Neuronal stem cell (in vitro differentiated cells): Measurements from ENCODE around the gene ADRA2C.

Source experiments
- DNase-seq: peaks from one replicate; pipeline ENCODE4 v3.0.0-alpha.2; 2013; ENCODE audit warnings: low spot score
- H2AFZ ChIP-seq: one replicate; pipeline ENCODE4 v1.6.1; 2013; ENCODE audit warnings: mild to moderate bottlenecking, low read length, inconsistent platforms
- H2AK5ac ChIP-seq: 2 replicates; pipeline ENCODE4 v1.6.1; 2013; ENCODE audit warnings: low read depth, mild to moderate bottlenecking, inconsistent platforms, low read length, moderate library complexity, mixed read lengths
- H2BK120ac ChIP-seq: 2 replicates; pipeline ENCODE4 v1.6.1; 2013; ENCODE audit warnings: low read depth, mild to moderate bottlenecking, inconsistent platforms, low read length, moderate library complexity, mixed read lengths
- H2BK12ac ChIP-seq: one replicate; pipeline ENCODE4 v1.6.1; 2013; ENCODE audit warnings: low read length, inconsistent platforms
- H2BK15ac ChIP-seq: 2 replicates; pipeline ENCODE4 v1.6.1; 2013; ENCODE audit warnings: mild to moderate bottlenecking, low read length, inconsistent platforms, mixed read lengths
- H2BK5ac ChIP-seq: one replicate; pipeline ENCODE4 v1.6.1; 2013; ENCODE audit warnings: inconsistent platforms, mild to moderate bottlenecking, low read length, moderate library complexity
- H3K14ac ChIP-seq: one replicate; pipeline ENCODE4 v1.6.1; 2013; ENCODE audit warnings: low read length, inconsistent platforms
- H3K18ac ChIP-seq: 2 replicates; pipeline ENCODE4 v1.6.1; 2013; ENCODE audit warnings: low read length, inconsistent platforms
- H3K23ac ChIP-seq: 2 replicates; pipeline ENCODE4 v1.6.1; 2013; ENCODE audit warnings: low read depth, mild to moderate bottlenecking, mixed read lengths, low read length, inconsistent platforms; ENCODE audit not compliant: poor library complexity
- H3K27ac ChIP-seq: replicated peaks from 3 replicates; pipeline ENCODE4 v1.5.1; 2013; ENCODE audit warnings: low read length, inconsistent platforms
- H3K27me3 ChIP-seq, 3 experiments: 2 replicates each; pipeline ENCODE4 v1.6.1; 2013; ENCODE audit warnings: low read length in 3 of 3, mild to moderate bottlenecking in 2 of 3, inconsistent platforms in 1 of 3, low read depth in 1 of 3, mixed read lengths in 1 of 3, moderate library complexity in 1 of 3; ENCODE audit not compliant: control insufficient read depth in 3 of 3, insufficient read depth in 3 of 3
- H3K36me3 ChIP-seq, 2 donors: replicated peaks in 1 of 2; 2 replicates each; pipeline ENCODE4 v1.6.1; 2013; ENCODE audit warnings: low read length in 2 of 2; ENCODE audit not compliant: control insufficient read depth in 2 of 2, insufficient read depth in 2 of 2
- H3K4ac ChIP-seq: 2 replicates; pipeline ENCODE4 v1.6.1; 2013; ENCODE audit warnings: inconsistent platforms, mild to moderate bottlenecking, low read length, moderate library complexity
- H3K4me1 ChIP-seq, 2 donors: 1 replicate in 1 of 2; 2 replicates in 1 of 2; pipeline ENCODE4 v1.6.1; 2013; ENCODE audit warnings: low read length in 2 of 2, low read depth in 1 of 2; ENCODE audit not compliant: control insufficient read depth in 2 of 2, insufficient read depth in 1 of 2
- H3K4me2 ChIP-seq: one replicate; pipeline ENCODE4 v1.6.1; 2013; ENCODE audit warnings: mild to moderate bottlenecking, low read length, inconsistent platforms; ENCODE audit not compliant: insufficient read depth, poor library complexity, severe bottlenecking
- H3K4me3 ChIP-seq, 2 donors: 2 replicates each; pipeline ENCODE4 v1.5.1; 2013; ENCODE audit warnings: low read length in 2 of 2, mild to moderate bottlenecking in 2 of 2, inconsistent platforms in 1 of 2, moderate library complexity in 1 of 2
- H3K79me1 ChIP-seq: one replicate; pipeline ENCODE4 v1.6.1; 2013; ENCODE audit warnings: low read depth, mild to moderate bottlenecking, inconsistent platforms, low read length, moderate library complexity
- H3K9ac ChIP-seq: one replicate; pipeline ENCODE4 v1.6.1; 2013; ENCODE audit warnings: mild to moderate bottlenecking, low read depth, low read length, inconsistent platforms; ENCODE audit not compliant: poor library complexity
- H3K9me3 ChIP-seq, 2 donors: replicated peaks in 1 of 2; 2 replicates each; pipeline versions ENCODE3 to v1.6.1; 2013; ENCODE audit warnings: low read length in 2 of 2, mild to moderate bottlenecking in 2 of 2, inconsistent platforms in 1 of 2, low read depth in 1 of 2, mixed read lengths in 1 of 2, moderate library complexity in 1 of 2; ENCODE audit not compliant: control insufficient read depth in 2 of 2, insufficient read depth in 1 of 2
- H4K8ac ChIP-seq: one replicate; pipeline ENCODE4 v1.6.1; 2013; ENCODE audit warnings: low read depth, mild to moderate bottlenecking, inconsistent platforms, low read length, moderate library complexity
- H4K91ac ChIP-seq: one replicate; pipeline ENCODE4 v1.6.1; 2013; ENCODE audit warnings: low read length, low read depth, mild to moderate bottlenecking, inconsistent platforms; ENCODE audit not compliant: poor library complexity
- WGBS, 2 donors: extraction: QIAGEN DNeasy Blood & Tissue Kit; methylation state at CpG; one replicate each; pipeline ENCODE4 v1.1.7; 2013; ENCODE audit warnings: missing lambda C conversion rate in 2 of 2, mixed read lengths in 1 of 2; ENCODE audit not compliant: insufficient read length in 2 of 2, insufficient replicate concordance in 1 of 2; ENCODE audit errors: extremely low coverage in 2 of 2; 5-methylcytosine and 5-hydroxymethylcytosine counted together

The ADRA2C gene

DNA sequence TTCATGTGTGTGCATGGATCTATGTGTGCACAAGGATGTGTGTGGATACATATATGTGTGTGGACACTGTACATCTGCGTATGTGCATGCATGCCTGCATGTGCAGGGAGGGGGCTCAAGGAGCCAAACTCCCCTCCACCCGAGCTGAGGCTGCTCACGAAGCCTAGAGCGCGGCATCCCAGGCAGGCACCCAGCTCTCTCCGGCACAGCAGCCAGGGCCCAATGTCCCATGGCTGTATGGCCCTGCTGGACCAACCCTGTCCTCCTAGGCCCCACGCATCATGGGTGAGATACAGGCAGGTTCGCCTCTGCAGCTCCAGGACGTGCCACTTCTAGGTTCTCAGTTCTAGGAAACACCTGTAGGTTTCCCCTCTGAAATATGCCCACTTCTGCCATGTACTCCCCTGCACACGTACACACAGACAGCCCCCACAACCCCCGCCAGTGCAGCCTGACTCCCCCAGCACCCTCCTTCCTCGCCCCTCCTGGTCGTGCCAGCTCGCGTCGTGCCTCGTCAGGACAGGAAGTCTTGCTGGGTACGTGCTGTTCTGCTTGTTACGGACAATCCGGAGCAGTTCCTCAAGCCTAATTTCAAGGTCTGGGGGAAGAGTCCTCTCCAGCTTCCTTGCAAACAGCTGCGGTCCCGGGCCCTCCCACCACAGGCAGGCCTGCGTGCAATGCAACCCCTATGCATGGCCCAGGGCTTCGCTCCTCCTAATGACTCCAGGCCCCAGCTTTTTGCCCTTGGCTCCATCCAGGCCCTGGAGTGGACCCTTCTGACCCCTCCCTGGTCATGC, 3.2 kb upstream of the ADRA2C start:
- Histone ChIP-seq H3K9ac (peak overlapping the region; percentile 1), H2AFZ (no peak overlapping the region), H3K14ac (no peak overlapping the region), H3K4me1 (peaks cover 0 to 11% of the 10 kb centered on the region in 2 donors), H3K79me1 (peaks cover 6% of the 10 kb centered on the region), H2BK12ac (no peak overlapping the region), H3K27me3 (peaks cover 7 to 45% (median 21%) of the 10 kb centered on the region in 3 experiments), H2BK120ac (no peak overlapping the region), H3K27ac (no peak overlapping the region), H3K4me2 (no peak overlapping the region), H3K23ac (no peak overlapping the region), H3K9me3 (peaks cover 3 to 6% of the 10 kb centered on the region in 2 donors), H3K4ac (no peak overlapping the region), H4K91ac (no peak overlapping the region), H3K18ac (no peak overlapping the region), H2BK15ac (no peak overlapping the region), H4K8ac (no peak overlapping the region), H3K4me3 (no peak overlapping the region), H2AK5ac (peak overlapping the region; percentile 25), H2BK5ac (no peak overlapping the region), H3K36me3 (no peaks in the 10 kb centered on the region)
- no peak for DNase-seq
- no CpG with 5 or more reads among the region's 24 CpGs for WGBS, 2 donors

DNA sequence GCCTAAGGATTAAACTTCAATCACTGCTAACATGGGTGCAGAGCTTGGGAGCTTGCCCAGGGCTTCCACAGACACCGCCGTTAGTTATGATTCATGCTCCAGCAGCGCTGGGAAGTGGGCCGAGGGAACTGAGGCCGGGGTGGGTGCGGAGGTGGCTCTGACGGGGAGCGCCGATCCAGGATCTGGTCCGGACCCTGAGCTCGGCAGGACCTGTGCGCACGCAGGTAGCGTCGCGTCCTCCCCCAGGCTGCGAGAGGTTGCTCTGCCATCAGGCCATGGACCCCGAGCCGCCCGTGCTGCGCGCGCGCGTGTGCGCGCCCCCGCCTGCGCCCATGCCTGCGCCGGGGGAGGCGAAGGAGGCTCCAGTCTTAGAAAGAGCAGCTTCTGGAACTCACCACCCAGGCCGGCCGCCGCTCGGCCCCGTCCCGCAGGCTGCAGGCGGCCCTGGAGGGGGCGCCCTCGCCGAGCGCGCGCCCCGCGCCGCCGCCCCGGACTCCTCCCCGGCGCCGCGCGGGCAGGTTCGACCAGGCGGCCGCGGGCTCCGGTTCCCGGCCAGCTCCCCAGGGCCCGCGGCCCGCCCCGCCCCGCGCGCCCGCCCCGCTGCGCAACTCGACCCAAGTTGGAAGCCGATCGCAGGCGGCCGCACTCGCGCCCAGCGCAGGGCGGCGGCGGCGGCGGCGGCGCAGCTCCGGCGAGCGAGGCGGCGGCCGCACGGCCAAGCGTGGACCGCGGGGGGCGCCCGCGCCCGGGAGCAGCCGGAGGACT, 732 bp upstream of the ADRA2C start:
- H3K23ac ChIP-seq = peak overlapping the region; percentile 66
- H3K27me3 ChIP-seq = peaks cover 11 to 67% (median 25%) of the 10 kb centered on the region in 3 experiments
- H4K91ac ChIP-seq = no peak overlapping the region
- H2BK120ac ChIP-seq = no peak overlapping the region
- H3K18ac ChIP-seq = peak overlapping the region; percentile 61
- peaks cover 6% of the 10 kb centered on the region for H3K79me1 ChIP-seq
- peaks cover 0 to 16% of the 10 kb centered on the region in 2 donors for H3K4me1 ChIP-seq
- H2AFZ ChIP-seq = peak overlapping the region; percentile 78
- no peak overlapping the region for H4K8ac ChIP-seq
- peak overlapping the region; percentile 37 to 80 for H3K4me3 ChIP-seq
- peak overlapping the region; percentile 54 for H2BK15ac ChIP-seq
- H3K36me3 ChIP-seq = no peaks in the 10 kb centered on the region
- H3K9me3 ChIP-seq = peaks cover 3 to 6% of the 10 kb centered on the region in 2 donors
- H3K4ac ChIP-seq = no peak overlapping the region
- H2BK12ac ChIP-seq = no peak overlapping the region
- peak overlapping the region; percentile 89 for H3K4me2 ChIP-seq
- H2AK5ac ChIP-seq = peak overlapping the region; percentile 56
- WGBS, 2 donors = no CpG with 5 or more reads among the region's 101 CpGs
- no peak overlapping the region for H3K9ac ChIP-seq
- no peak overlapping the region for H3K14ac ChIP-seq
- peak; percentile 61 for DNase-seq
- H2BK5ac ChIP-seq = no peak overlapping the region
- no peak overlapping the region for H3K27ac ChIP-seq

DNA sequence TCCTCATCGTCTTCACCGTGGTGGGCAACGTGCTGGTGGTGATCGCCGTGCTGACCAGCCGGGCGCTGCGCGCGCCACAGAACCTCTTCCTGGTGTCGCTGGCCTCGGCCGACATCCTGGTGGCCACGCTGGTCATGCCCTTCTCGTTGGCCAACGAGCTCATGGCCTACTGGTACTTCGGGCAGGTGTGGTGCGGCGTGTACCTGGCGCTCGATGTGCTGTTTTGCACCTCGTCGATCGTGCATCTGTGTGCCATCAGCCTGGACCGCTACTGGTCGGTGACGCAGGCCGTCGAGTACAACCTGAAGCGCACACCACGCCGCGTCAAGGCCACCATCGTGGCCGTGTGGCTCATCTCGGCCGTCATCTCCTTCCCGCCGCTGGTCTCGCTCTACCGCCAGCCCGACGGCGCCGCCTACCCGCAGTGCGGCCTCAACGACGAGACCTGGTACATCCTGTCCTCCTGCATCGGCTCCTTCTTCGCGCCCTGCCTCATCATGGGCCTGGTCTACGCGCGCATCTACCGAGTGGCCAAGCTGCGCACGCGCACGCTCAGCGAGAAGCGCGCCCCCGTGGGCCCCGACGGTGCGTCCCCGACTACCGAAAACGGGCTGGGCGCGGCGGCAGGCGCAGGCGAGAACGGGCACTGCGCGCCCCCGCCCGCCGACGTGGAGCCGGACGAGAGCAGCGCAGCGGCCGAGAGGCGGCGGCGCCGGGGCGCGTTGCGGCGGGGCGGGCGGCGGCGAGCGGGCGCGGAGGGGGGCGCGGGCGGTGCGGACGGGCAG, 792 bp downstream of the ADRA2C start:
- no CpG with 5 or more reads among the region's 107 CpGs for WGBS, 2 donors
- Histone ChIP-seq H3K23ac (peak overlapping the region; percentile 26), H3K14ac (peak overlapping the region; percentile 1), H2BK15ac (peak overlapping the region; percentile 63), H3K9me3 (peaks cover 3 to 6% of the 10 kb centered on the region in 2 donors), H2AFZ (peak overlapping the region; percentile 71), H2AK5ac (peak overlapping the region; percentile 10), H3K9ac (peak overlapping the region; percentile 53), H3K27me3 (peaks cover 11 to 81% (median 25%) of the 10 kb centered on the region in 3 experiments), H3K4me3 (peak overlapping the region; percentile 18 to 80), H4K8ac (peak overlapping the region; percentile 48), H3K18ac (peak overlapping the region; percentile 94), H2BK5ac (no peak overlapping the region), H2BK12ac (peak overlapping the region; percentile 77), H3K36me3 (no peaks in the 10 kb centered on the region), H3K4me1 (peaks cover 0 to 20% of the 10 kb centered on the region in 2 donors), H3K4ac (no peak overlapping the region), H3K79me1 (peaks cover 6% of the 10 kb centered on the region), H2BK120ac (no peak overlapping the region), H3K4me2 (peak overlapping the region; percentile 89), H3K27ac (no peak overlapping the region), H4K91ac (no peak overlapping the region)
- peak; percentile 51 for DNase-seq
